ENCODE data around the gene UNC93A.

UNC93A gene

DNA sequence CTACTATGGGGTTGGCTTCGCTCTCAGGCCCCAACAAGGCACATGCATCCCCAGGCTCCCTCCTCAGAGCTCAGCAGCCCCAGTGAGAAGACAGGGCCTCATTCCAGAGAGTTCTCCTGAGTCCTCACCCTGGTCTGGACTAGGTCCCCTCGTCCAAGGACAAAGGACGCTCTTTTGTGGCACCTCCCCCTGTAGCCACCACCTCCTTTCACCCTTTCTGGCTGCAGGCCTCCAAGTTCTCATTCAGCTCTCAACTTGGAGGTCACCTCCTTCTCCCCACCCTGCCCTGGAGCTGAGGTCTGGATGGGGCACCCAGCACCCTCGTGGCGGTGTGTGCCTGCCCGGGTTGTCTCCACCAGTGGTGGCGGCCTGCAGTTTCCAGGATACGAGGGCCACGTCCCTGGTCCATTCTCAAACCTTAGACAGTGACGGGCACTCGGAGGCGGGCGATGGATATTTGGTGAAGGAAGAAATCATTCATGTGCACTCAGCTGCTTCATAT, 2.5 kb downstream of the UNC93A start:
- Mint-ChIP-seq H3K4me3 (no peak overlapping the region), H3K4me1 (peaks cover 9% of the 10 kb centered on the region), H3K36me3 (ENCODE audit: low read depth) (no peaks in the 10 kb centered on the region), H3K27ac (no peak overlapping the region), H3K27me3 (ENCODE audit: low read depth) (peaks cover 5% of the 10 kb centered on the region), H3K9me3 (peaks cover 3% of the 10 kb centered on the region)
- TF ChIP-seq, protein P1, sequence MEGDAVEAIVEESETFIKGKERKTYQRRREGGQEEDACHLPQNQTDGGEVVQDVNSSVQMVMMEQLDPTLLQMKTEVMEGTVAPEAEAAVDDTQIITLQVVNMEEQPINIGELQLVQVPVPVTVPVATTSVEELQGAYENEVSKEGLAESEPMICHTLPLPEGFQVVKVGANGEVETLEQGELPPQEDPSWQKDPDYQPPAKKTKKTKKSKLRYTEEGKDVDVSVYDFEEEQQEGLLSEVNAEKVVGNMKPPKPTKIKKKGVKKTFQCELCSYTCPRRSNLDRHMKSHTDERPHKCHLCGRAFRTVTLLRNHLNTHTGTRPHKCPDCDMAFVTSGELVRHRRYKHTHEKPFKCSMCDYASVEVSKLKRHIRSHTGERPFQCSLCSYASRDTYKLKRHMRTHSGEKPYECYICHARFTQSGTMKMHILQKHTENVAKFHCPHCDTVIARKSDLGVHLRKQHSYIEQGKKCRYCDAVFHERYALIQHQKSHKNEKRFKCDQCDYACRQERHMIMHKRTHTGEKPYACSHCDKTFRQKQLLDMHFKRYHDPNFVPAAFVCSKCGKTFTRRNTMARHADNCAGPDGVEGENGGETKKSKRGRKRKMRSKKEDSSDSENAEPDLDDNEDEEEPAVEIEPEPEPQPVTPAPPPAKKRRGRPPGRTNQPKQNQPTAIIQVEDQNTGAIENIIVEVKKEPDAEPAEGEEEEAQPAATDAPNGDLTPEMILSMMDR (IDR thresholded peaks at IDR 0.05; ENCODE audit: unreplicated experiment in 3 of 3) = no peak

GRCh38 chr6:167294241-167294640, 3.1 kb downstream of the UNC93A start:
- H3K9me3 Mint-ChIP-seq = peaks cover 3% of the 10 kb centered on the region
- peaks cover 5% of the 10 kb centered on the region for H3K27me3 Mint-ChIP-seq (ENCODE audit: low read depth)
- H3K4me3 Mint-ChIP-seq = no peak overlapping the region
- H3K36me3 Mint-ChIP-seq (ENCODE audit: low read depth) = no peaks in the 10 kb centered on the region
- H3K27ac Mint-ChIP-seq = no peak overlapping the region
- peaks cover 3% of the 10 kb centered on the region for H3K4me1 Mint-ChIP-seq
- TF ChIP-seq, protein P1 (IDR thresholded peaks at IDR 0.05; ENCODE audit: unreplicated experiment in 3 of 3) = no peak

DNA sequence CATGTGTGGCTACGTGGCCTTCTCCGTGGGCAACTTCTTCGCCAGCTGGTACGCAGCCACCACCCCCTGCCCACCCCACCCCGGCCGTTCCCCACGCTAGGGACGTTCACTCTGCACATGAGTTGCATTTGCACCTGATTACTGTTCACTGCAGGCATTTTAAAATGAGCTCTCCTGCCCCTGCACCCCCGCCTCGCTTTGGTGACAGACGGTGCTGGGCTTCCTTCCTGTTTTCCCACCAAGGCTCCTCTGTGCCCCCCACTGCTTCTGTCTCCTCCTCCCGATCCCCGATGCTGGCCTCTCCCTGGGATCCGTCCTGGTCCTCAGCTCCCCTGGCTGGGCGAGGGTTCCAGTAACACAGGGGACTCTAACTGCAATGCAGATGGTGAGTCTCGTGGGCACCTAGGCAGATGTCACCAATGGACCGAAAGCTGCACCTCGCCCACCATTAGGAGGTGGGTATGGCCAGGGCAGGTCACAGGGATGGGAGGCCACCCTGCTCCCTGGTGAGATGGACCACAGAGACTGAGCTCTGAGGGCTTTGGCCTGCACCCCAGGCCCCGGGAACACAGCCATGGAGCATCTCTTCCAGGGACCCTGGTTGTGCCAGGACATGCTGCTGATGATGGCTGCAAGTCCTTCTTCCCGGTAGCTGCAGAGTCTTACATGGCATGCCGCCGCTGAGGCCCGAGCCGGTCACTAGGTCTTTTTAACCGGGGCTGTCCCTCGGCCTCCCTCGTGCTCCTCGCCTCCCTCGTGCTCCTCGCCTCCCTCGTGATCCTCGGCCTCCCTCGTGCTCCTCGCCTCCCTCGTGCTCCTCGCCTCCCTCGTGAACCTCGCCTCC, 3.8 kb downstream of the UNC93A start:
- Mint-ChIP-seq H3K4me3 (no peak overlapping the region), H3K27me3 (ENCODE audit: low read depth) (peaks cover 8% of the 10 kb centered on the region), H3K4me1 (no peaks in the 10 kb centered on the region), H3K36me3 (ENCODE audit: low read depth) (no peaks in the 10 kb centered on the region), H3K9me3 (peaks cover 3% of the 10 kb centered on the region), H3K27ac (no peak overlapping the region)
- TF ChIP-seq, protein P1 (IDR thresholded peaks at IDR 0.05; ENCODE audit: unreplicated experiment in 3 of 3) = no peak

- Mint-ChIP-seq H3K9me3 (peaks cover 3% of the 10 kb centered on the region), H3K4me3 (no peak overlapping the region), H3K27me3 (ENCODE audit: low read depth) (peaks cover 9% of the 10 kb centered on the region), H3K4me1 (no peaks in the 10 kb centered on the region), H3K36me3 (ENCODE audit: low read depth) (no peaks in the 10 kb centered on the region), H3K27ac (no peak overlapping the region)
- TF ChIP-seq, protein P1 (IDR thresholded peaks at IDR 0.05; ENCODE audit: unreplicated experiment in 3 of 3) = no peak
Observed at GRCh38 chr6:167295495-167296292, 4.6 kb downstream of the UNC93A start.

DNA sequence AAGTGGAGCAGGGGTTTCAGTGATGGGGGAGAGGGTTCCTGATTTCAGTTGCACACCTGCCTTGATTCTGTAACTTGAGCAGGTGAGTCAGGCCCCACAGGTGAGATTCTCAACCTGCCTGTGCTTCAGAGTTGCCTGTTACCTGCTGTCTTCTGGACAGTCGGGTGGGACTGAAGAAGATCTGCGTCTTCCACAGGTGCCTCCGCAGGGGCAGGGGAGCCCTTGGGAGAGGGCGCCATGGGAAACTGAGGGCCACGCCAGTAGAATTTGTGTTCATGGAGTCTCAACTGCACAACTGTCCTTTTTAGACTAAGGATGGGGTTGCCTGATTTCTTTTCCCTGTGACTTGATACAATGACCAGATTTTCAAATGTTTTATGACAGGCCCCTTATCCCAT, 5.2 kb downstream of the UNC93A start:
- Mint-ChIP-seq H3K36me3 (ENCODE audit: low read depth) (no peaks in the 10 kb centered on the region), H3K27ac (no peak overlapping the region), H3K4me3 (no peak overlapping the region), H3K9me3 (peaks cover 3% of the 10 kb centered on the region), H3K27me3 (ENCODE audit: low read depth) (peaks cover 9% of the 10 kb centered on the region), H3K4me1 (no peaks in the 10 kb centered on the region)
- TF ChIP-seq, protein P1 (IDR thresholded peaks at IDR 0.05; ENCODE audit: unreplicated experiment in 3 of 3) = no peak
